ENCODE results near the gene FOXP1. TPM values are rescaled to one million over a fixed set of nuclear protein-coding genes. Genes with fewer than 3 reads are reported as not detected.

Gene FOXP1
- total RNA-seq, 2 donors from 2014 or later, result 41.7 to 94.3 TPM

- Mint-ChIP-seq H3K27ac (no peak overlapping the region), H3K4me1 (peaks cover 40% of the 10 kb centered on the region)
- DNase-seq, result no peak
Measured at GRCh38 chr3:71097557-71097956, 486.0 kb downstream of the FOXP1 start.

DNA sequence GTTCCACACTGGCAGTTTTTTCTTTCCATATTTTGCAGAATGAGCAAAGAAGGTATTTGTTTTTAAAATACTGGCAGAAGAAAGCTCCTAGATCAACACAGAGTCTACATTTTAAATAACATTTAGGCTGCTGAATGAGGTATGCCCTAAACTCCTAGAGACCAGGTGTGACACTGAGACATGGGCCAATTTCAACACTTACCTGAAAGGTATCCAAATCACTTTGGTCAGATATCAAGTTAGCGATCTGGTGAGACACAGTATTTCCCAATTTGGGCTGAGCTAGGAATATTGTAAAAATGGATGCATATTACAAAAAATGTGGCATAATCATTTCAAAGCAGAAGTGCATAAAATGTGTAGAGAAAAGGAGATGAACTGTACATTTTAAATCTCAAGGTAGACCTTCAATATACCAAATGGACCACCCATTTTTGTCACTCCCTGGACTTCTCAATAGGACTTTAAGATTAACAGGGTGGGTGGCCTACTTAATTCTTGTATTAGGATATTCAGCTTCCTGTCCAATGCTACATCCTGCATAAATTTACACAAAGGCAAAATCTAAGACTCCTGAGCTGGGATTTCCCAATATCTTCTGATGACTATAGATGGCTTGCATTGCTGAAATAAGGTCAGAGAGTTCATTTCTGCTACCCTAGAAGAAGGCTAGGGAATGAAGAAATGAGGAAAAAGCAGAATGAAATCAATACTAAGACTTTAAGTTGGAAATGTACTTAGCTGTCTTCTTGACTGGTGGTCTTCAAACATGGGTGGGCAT is 487.8 kb downstream of the FOXP1 start:
- peaks cover 14% of the 10 kb centered on the region for H3K36me3 Mint-ChIP-seq (ENCODE audit: low read depth)
- H3K9me3 Mint-ChIP-seq, result no peaks in the 10 kb centered on the region
- no peak for DNase-seq
- Histone ChIP-seq H3K27me3 (ENCODE audit: control insufficient read depth, insufficient read depth, low read length, poor library complexity, severe bottlenecking) (no peaks in the 10 kb centered on the region), H3K36me3 (ENCODE audit: control insufficient read depth, insufficient read depth, low read length) (no peaks in the 10 kb centered on the region), H3K9me3 (ENCODE audit: control insufficient read depth, low read length) (no peaks in the 10 kb centered on the region), H3K9ac (ENCODE audit: extremely low read depth, low read length, poor library complexity, severe bottlenecking) (no peak overlapping the region), H3K4me3 (ENCODE audit: low read length) (no peak overlapping the region), H3K4me1 (ENCODE audit: control insufficient read depth, insufficient read depth, low read length) (no peaks in the 10 kb centered on the region), H3K27ac (ENCODE audit: low read depth, low read length) (no peak overlapping the region)
- no peak overlapping the region for H3K4me3 Mint-ChIP-seq
- H3K4me1 Mint-ChIP-seq, result peaks cover 34% of the 10 kb centered on the region
- no peak overlapping the region for H3K27ac Mint-ChIP-seq
- WGBS, 2 experiments (ENCODE audit: insufficient coverage in 1 of 2, insufficient read length in 1 of 2), result 95 to 100% methylated on average over 1 of the region's 1 CpG
- no peak for TF ChIP-seq CTCF (conservative IDR thresholded peaks at IDR 0.05)
- H3K27me3 Mint-ChIP-seq (ENCODE audit: insufficient read depth), result no peaks in the 10 kb centered on the region

More at GRCh38 chr3:71097557-71097956, 486.0 kb downstream of the FOXP1 start:
- no peaks in the 10 kb centered on the region for H3K9me3 Mint-ChIP-seq
- peaks cover 12% of the 10 kb centered on the region for H3K36me3 Mint-ChIP-seq (ENCODE audit: low read depth)
- Histone ChIP-seq H3K9ac (ENCODE audit: extremely low read depth, low read length, poor library complexity, severe bottlenecking) (no peak overlapping the region), H3K9me3 (ENCODE audit: control insufficient read depth, low read length) (no peaks in the 10 kb centered on the region), H3K27ac (ENCODE audit: low read depth, low read length) (no peak overlapping the region), H3K4me1 (ENCODE audit: control insufficient read depth, insufficient read depth, low read length) (no peaks in the 10 kb centered on the region), H3K36me3 (ENCODE audit: control insufficient read depth, insufficient read depth, low read length) (no peaks in the 10 kb centered on the region), H3K27me3 (ENCODE audit: control insufficient read depth, insufficient read depth, low read length, poor library complexity, severe bottlenecking) (no peaks in the 10 kb centered on the region), H3K4me3 (ENCODE audit: low read length) (no peak overlapping the region)
- no peaks in the 10 kb centered on the region for H3K27me3 Mint-ChIP-seq (ENCODE audit: insufficient read depth)
- no peak for TF ChIP-seq CTCF (conservative IDR thresholded peaks at IDR 0.05)
- 95 to 98% methylated on average over 4 to 5 of the region's 5 CpGs for WGBS, 2 experiments (ENCODE audit: insufficient coverage in 1 of 2, insufficient read length in 1 of 2)
- H3K4me3 Mint-ChIP-seq, result no peak overlapping the region

DNA sequence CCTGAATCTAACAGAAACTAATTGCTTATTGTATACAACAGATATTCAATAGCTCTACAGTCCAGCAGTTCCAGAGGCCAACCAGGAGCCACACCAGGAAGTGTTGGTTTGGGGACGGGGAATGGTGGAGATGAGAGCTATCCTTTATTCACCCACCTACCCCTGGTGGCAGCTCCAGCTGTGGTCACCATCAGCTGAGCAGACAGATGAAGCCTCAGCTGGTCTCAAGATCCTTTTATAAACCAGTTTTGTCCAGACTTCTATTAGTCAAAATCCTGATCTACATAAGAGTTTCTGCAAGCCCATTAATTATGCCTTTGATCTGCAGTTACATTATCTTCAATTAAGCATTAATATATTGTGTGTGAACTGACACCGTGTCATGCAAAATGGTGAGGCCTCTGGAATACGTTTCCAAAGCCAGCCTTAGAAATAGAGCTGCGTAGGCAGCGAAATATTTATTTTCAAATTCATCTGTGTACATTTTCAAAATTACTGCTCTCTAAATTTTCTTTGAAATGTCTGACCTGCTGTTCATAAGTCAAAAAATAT is 488.8 kb downstream of the FOXP1 start:
- peak; percentile 14 for TF ChIP-seq CTCF (conservative IDR thresholded peaks at IDR 0.05)
- Histone ChIP-seq H3K9me3 (ENCODE audit: control insufficient read depth, low read length) (no peaks in the 10 kb centered on the region), H3K27ac (ENCODE audit: low read depth, low read length) (no peak overlapping the region), H3K9ac (ENCODE audit: extremely low read depth, low read length, poor library complexity, severe bottlenecking) (no peak overlapping the region), H3K36me3 (ENCODE audit: control insufficient read depth, insufficient read depth, low read length) (no peaks in the 10 kb centered on the region), H3K27me3 (ENCODE audit: control insufficient read depth, insufficient read depth, low read length, poor library complexity, severe bottlenecking) (no peaks in the 10 kb centered on the region), H3K4me3 (ENCODE audit: low read length) (no peak overlapping the region), H3K4me1 (ENCODE audit: control insufficient read depth, insufficient read depth, low read length) (no peaks in the 10 kb centered on the region)
- H3K4me1 Mint-ChIP-seq, result peaks cover 24% of the 10 kb centered on the region
- 97 to 100% methylated on average over 3 to 5 of the region's 5 CpGs for WGBS, 2 experiments (ENCODE audit: insufficient coverage in 1 of 2, insufficient read length in 1 of 2)
- H3K27ac Mint-ChIP-seq, result no peak overlapping the region
- no peaks in the 10 kb centered on the region for H3K27me3 Mint-ChIP-seq (ENCODE audit: insufficient read depth)
- no peak overlapping the region for H3K4me3 Mint-ChIP-seq
- H3K36me3 Mint-ChIP-seq (ENCODE audit: low read depth), result peaks cover 14% of the 10 kb centered on the region
- no peaks in the 10 kb centered on the region for H3K9me3 Mint-ChIP-seq
- no peak for DNase-seq
